HG02623 (cell line): ENCODE results near the gene P4HA2.

Source experiments
- ATAC-seq: cut with Tn5 transposase; IDR thresholded peaks from one replicate; pipeline ENCODE4 v1.9.1; 2021; ENCODE audit warnings: moderate library complexity; ENCODE audit not compliant: unreplicated experiment

P4HA2 gene

GRCh38 chr5:132226516-132227234 is 978 bp downstream of the P4HA2 start:
- ATAC-seq = no peak

GRCh38 chr5:132225165-132226032 is 2.3 kb downstream of the P4HA2 start:
- no peak for ATAC-seq

GRCh38 chr5:132224716-132225115 is 2.9 kb downstream of the P4HA2 start:
- ATAC-seq = no peak

GRCh38 chr5:132223861-132224260 is 3.8 kb downstream of the P4HA2 start:
- ATAC-seq = no peak

- ATAC-seq = no peak
Measured at GRCh38 chr5:132222649-132223038, 5.0 kb downstream of the P4HA2 start.

- no peak for ATAC-seq
Measured at GRCh38 chr5:132221781-132222648, 5.6 kb downstream of the P4HA2 start.

GRCh38 chr5:132220491-132220890 is 7.2 kb downstream of the P4HA2 start:
- ATAC-seq = no peak

- ATAC-seq = no peak
Measured at GRCh38 chr5:132219981-132220380, 7.7 kb downstream of the P4HA2 start.

GRCh38 chr5:132219289-132219970 is 8.2 kb downstream of the P4HA2 start:
- ATAC-seq = no peak

GRCh38 chr5:132218321-132218720 is 9.3 kb downstream of the P4HA2 start:
- no peak for ATAC-seq

- ATAC-seq = no peak
Measured at GRCh38 chr5:132215329-132215728, 12.3 kb downstream of the P4HA2 start.

- ATAC-seq = no peak
Measured at GRCh38 chr5:132214491-132214890, 13.2 kb downstream of the P4HA2 start.

- ATAC-seq = no peak
Measured at GRCh38 chr5:132213666-132214065, 14.0 kb downstream of the P4HA2 start.

GRCh38 chr5:132211787-132212186 is 15.9 kb downstream of the P4HA2 start:
- ATAC-seq = no peak

GRCh38 chr5:132210944-132211343 is 16.7 kb downstream of the P4HA2 start:
- ATAC-seq = no peak

- no peak for ATAC-seq
Measured at GRCh38 chr5:132209901-132210545, 17.6 kb downstream of the P4HA2 start.

GRCh38 chr5:132209131-132209530 is 18.5 kb downstream of the P4HA2 start:
- ATAC-seq = no peak

- no peak for ATAC-seq
Measured at GRCh38 chr5:132207778-132208177, 19.9 kb downstream of the P4HA2 start.

- ATAC-seq = no peak
Measured at GRCh38 chr5:132206782-132207181, 20.9 kb downstream of the P4HA2 start.
